ENCODE measurements around the gene INPP1.
A peak's percentile ranks its signal among the peaks of the same experiment; 100 is the strongest.
"Not testable (repeated sequence)": the region's sequence is repeated elsewhere in the genome, so short reads cannot be mapped to it uniquely, and the experiment has no call there.

The INPP1 gene

GRCh38 chr2:190343536-190344275 is at the start of gene INPP1:
Gene INPP1, plus strand, starts transcription at chr2:190343589. Its CDS starts 16,514 bp downstream, at chr2:190360103.
- in situ Hi-C loops (cut with MboI; ENCODE audit: low sequenced_read_pairs): no loop called here
- Histone ChIP-seq H3K27me3 (ENCODE audit: low read depth) (no peaks in the 10 kb centered on the region), H3K36me3 (replicated peaks) (no peaks in the 10 kb centered on the region), H3K4me1 (peaks cover 24% of the 10 kb centered on the region), H3K4me3 (peak within 1 kb of the TSS; percentile 29), H3K9me3 (no peaks in the 10 kb centered on the region)
- peak in 1 of 2 experiments; percentile 63 for DNase-seq (ENCODE audit: low spot score in 2 of 2)

GRCh38 chr2:190297880-190298279 is 45.5 kb upstream of the INPP1 start:
- H3K9me3 ChIP-seq; H3K36me3 ChIP-seq (replicated peaks); in situ Hi-C loops (cut with MboI; ENCODE audit: low sequenced_read_pairs); H3K4me3 ChIP-seq; DNase-seq (ENCODE audit: low spot score in 2 of 2); H3K27me3 ChIP-seq (ENCODE audit: low read depth); H3K4me1 ChIP-seq: not testable (repeated sequence)

- no peaks in the 10 kb centered on the region for H3K4me1 ChIP-seq
- H3K27me3 ChIP-seq (ENCODE audit: low read depth): no peaks in the 10 kb centered on the region
- DNase-seq (ENCODE audit: low spot score in 2 of 2): no peak
- H3K9me3 ChIP-seq: no peaks in the 10 kb centered on the region
- no peaks in the 10 kb centered on the region; the same call in 1 of the 2 replicates for H3K36me3 ChIP-seq (replicated peaks)
- H3K4me3 ChIP-seq: no peak overlapping the region
- in situ Hi-C loops (cut with MboI; ENCODE audit: low sequenced_read_pairs): no loop called here
Observed at GRCh38 chr2:190301032-190301431, 42.4 kb upstream of the INPP1 start.

- Histone ChIP-seq H3K4me3 (no peak overlapping the region), H3K27me3 (ENCODE audit: low read depth) (no peaks in the 10 kb centered on the region), H3K9me3 (no peaks in the 10 kb centered on the region), H3K4me1 (no peaks in the 10 kb centered on the region), H3K36me3 (replicated peaks) (no peaks in the 10 kb centered on the region; the same call in 1 of the 2 replicates)
- in situ Hi-C loops (cut with MboI; ENCODE audit: low sequenced_read_pairs): no loop called here
- DNase-seq (ENCODE audit: low spot score in 2 of 2): no peak
Observed at GRCh38 chr2:190302052-190302451, 41.3 kb upstream of the INPP1 start.

GRCh38 chr2:190303647-190304046 is 39.7 kb upstream of the INPP1 start:
- no peaks in the 10 kb centered on the region; the same call in 1 of the 2 replicates for H3K36me3 ChIP-seq (replicated peaks)
- H3K9me3 ChIP-seq: no peaks in the 10 kb centered on the region
- no peak overlapping the region for H3K4me3 ChIP-seq
- no peak for DNase-seq (ENCODE audit: low spot score in 2 of 2)
- in situ Hi-C loops (cut with MboI; ENCODE audit: low sequenced_read_pairs): no loop called here
- no peaks in the 10 kb centered on the region for H3K4me1 ChIP-seq
- H3K27me3 ChIP-seq (ENCODE audit: low read depth): no peaks in the 10 kb centered on the region

GRCh38 chr2:190304404-190304803 is 39.0 kb upstream of the INPP1 start:
- Histone ChIP-seq H3K9me3 (no peaks in the 10 kb centered on the region), H3K36me3 (replicated peaks) (no peaks in the 10 kb centered on the region; the same call in 1 of the 2 replicates)
- in situ Hi-C loops (cut with MboI; ENCODE audit: low sequenced_read_pairs): no loop called here

GRCh38 chr2:190308031-190308430 is 35.4 kb upstream of the INPP1 start:
- H3K27me3 ChIP-seq (ENCODE audit: low read depth): no peaks in the 10 kb centered on the region
- H3K4me3 ChIP-seq: no peak overlapping the region
- no peaks in the 10 kb centered on the region for H3K9me3 ChIP-seq
- DNase-seq (ENCODE audit: low spot score in 2 of 2): no peak
- in situ Hi-C loops (cut with MboI; ENCODE audit: low sequenced_read_pairs): no loop called here
- peaks cover 3% of the 10 kb centered on the region for H3K36me3 ChIP-seq (replicated peaks)
- no peaks in the 10 kb centered on the region; the same call in 1 of the 2 replicates for H3K4me1 ChIP-seq

More at GRCh38 chr2:190304404-190304803, 39.0 kb upstream of the INPP1 start:
- H3K27me3 ChIP-seq (ENCODE audit: low read depth): no peaks in the 10 kb centered on the region
- no peaks in the 10 kb centered on the region for H3K4me1 ChIP-seq
- H3K4me3 ChIP-seq: no peak overlapping the region
- no peak for DNase-seq (ENCODE audit: low spot score in 2 of 2)

- DNase-seq (ENCODE audit: low spot score in 2 of 2): no peak
- in situ Hi-C loops (cut with MboI; ENCODE audit: low sequenced_read_pairs): no loop called here
- H3K4me1 ChIP-seq: no peaks in the 10 kb centered on the region; the same call in 1 of the 2 replicates
- H3K4me3 ChIP-seq: no peak overlapping the region
- H3K36me3 ChIP-seq (replicated peaks): peaks cover 5% of the 10 kb centered on the region
- H3K27me3 ChIP-seq (ENCODE audit: low read depth): no peaks in the 10 kb centered on the region
- H3K9me3 ChIP-seq: no peaks in the 10 kb centered on the region
Observed at GRCh38 chr2:190311893-190312634, 31.3 kb upstream of the INPP1 start.

- DNase-seq (ENCODE audit: low spot score in 2 of 2); H3K27me3 ChIP-seq (ENCODE audit: low read depth); H3K36me3 ChIP-seq (replicated peaks); H3K4me3 ChIP-seq; H3K4me1 ChIP-seq; in situ Hi-C loops (cut with MboI; ENCODE audit: low sequenced_read_pairs); H3K9me3 ChIP-seq: not testable (repeated sequence)
Observed at GRCh38 chr2:190312635-190313025, 30.8 kb upstream of the INPP1 start.

GRCh38 chr2:190313880-190314279 is 29.5 kb upstream of the INPP1 start:
- H3K36me3 ChIP-seq (replicated peaks): peaks cover 5% of the 10 kb centered on the region
- H3K4me3 ChIP-seq: no peak overlapping the region
- in situ Hi-C loops (cut with MboI; ENCODE audit: low sequenced_read_pairs): no loop called here
- DNase-seq (ENCODE audit: low spot score in 2 of 2): no peak
- H3K4me1 ChIP-seq: peaks cover 6% of the 10 kb centered on the region
- no peaks in the 10 kb centered on the region for H3K9me3 ChIP-seq
- H3K27me3 ChIP-seq (ENCODE audit: low read depth): no peaks in the 10 kb centered on the region

GRCh38 chr2:190315273-190315672 is 28.1 kb upstream of the INPP1 start:
- no peaks in the 10 kb centered on the region for H3K27me3 ChIP-seq (ENCODE audit: low read depth)
- peaks cover 5% of the 10 kb centered on the region for H3K36me3 ChIP-seq (replicated peaks)
- DNase-seq (ENCODE audit: low spot score in 2 of 2): no peak
- H3K9me3 ChIP-seq: no peaks in the 10 kb centered on the region
- H3K4me1 ChIP-seq: peaks cover 9% of the 10 kb centered on the region
- H3K4me3 ChIP-seq: no peak overlapping the region
- in situ Hi-C loops (cut with MboI; ENCODE audit: low sequenced_read_pairs): no loop called here

- no peaks in the 10 kb centered on the region for H3K36me3 ChIP-seq (replicated peaks)
- H3K27me3 ChIP-seq (ENCODE audit: low read depth): no peaks in the 10 kb centered on the region
- no peak for DNase-seq (ENCODE audit: low spot score in 2 of 2)
- H3K4me1 ChIP-seq: peaks cover 11% of the 10 kb centered on the region
- peak overlapping the region; percentile 61 for H3K4me3 ChIP-seq
- in situ Hi-C loops (cut with MboI; ENCODE audit: low sequenced_read_pairs): no loop called here
- no peaks in the 10 kb centered on the region for H3K9me3 ChIP-seq
Observed at GRCh38 chr2:190318514-190318913, 24.9 kb upstream of the INPP1 start.

- H3K4me3 ChIP-seq: peak overlapping the region; percentile 61
- no peaks in the 10 kb centered on the region for H3K27me3 ChIP-seq (ENCODE audit: low read depth)
- in situ Hi-C loops (cut with MboI; ENCODE audit: low sequenced_read_pairs): no loop called here
- peaks cover 11% of the 10 kb centered on the region for H3K4me1 ChIP-seq
- peak in 1 of 2 experiments; percentile 14 for DNase-seq (ENCODE audit: low spot score in 2 of 2)
- no peaks in the 10 kb centered on the region for H3K9me3 ChIP-seq
- no peaks in the 10 kb centered on the region for H3K36me3 ChIP-seq (replicated peaks)
Observed at GRCh38 chr2:190318931-190319554, 24.3 kb upstream of the INPP1 start.

Measured in HAP-1 (cell line).